NCI-H82 (cell line): Measurements from ENCODE around the gene PDGFD.
"Not testable (repeated sequence)": the region's sequence is repeated elsewhere in the genome, so short reads cannot be mapped to it uniquely, and the experiment has no call there.

ENCODE experiments used
- DNase-seq: peaks from one replicate; lab custom pipeline; 2025; lab: John Stamatoyannopoulos, UW

PDGFD gene

GRCh38 chr11:104054911-104055529, 108.9 kb downstream of the PDGFD start:
- DNase-seq = no peak

GRCh38 chr11:104053743-104054478, 110.0 kb downstream of the PDGFD start:
- no peak for DNase-seq

GRCh38 chr11:104051778-104052177, 112.2 kb downstream of the PDGFD start:
- no peak for DNase-seq

- no peak for DNase-seq
These were observed 114.8 kb downstream of the PDGFD start for GRCh38 chr11:104049116-104049515.

- DNase-seq = not testable (repeated sequence)
These were observed 117.1 kb downstream of the PDGFD start for GRCh38 chr11:104046858-104047257.

GRCh38 chr11:104046331-104046730, 117.6 kb downstream of the PDGFD start:
- no peak for DNase-seq

- DNase-seq = peak; percentile 52
These were observed 120.2 kb downstream of the PDGFD start for GRCh38 chr11:104043678-104044239.

GRCh38 chr11:104043142-104043541, 120.8 kb downstream of the PDGFD start:
- DNase-seq = peak; percentile 90

- no peak for DNase-seq
These were observed 122.2 kb downstream of the PDGFD start for GRCh38 chr11:104041792-104042191.

GRCh38 chr11:104036995-104037394, 127.0 kb downstream of the PDGFD start:
- DNase-seq = no peak

GRCh38 chr11:104036588-104036987, 127.4 kb downstream of the PDGFD start, which contains the start of gene DDI1:
DDI1 (plus strand) TSS chr11:104036640; CDS start chr11:104036823, 183 bp downstream.
- DNase-seq = no peak

GRCh38 chr11:104033561-104033960, 130.4 kb downstream of the PDGFD start:
- no peak for DNase-seq

GRCh38 chr11:104033134-104033533, 130.8 kb downstream of the PDGFD start:
- no peak for DNase-seq

- DNase-seq = no peak
These were observed 135.3 kb downstream of the PDGFD start for GRCh38 chr11:104028476-104029263.

GRCh38 chr11:104024572-104024971, 139.4 kb downstream of the PDGFD start:
- no peak for DNase-seq

- no peak for DNase-seq
These were observed 148.1 kb downstream of the PDGFD start for GRCh38 chr11:104015649-104016415.

GRCh38 chr11:104011044-104011443, 152.9 kb downstream of the PDGFD start:
- DNase-seq = no peak

GRCh38 chr11:104009744-104010143, 154.2 kb downstream of the PDGFD start:
- no peak for DNase-seq

- no peak for DNase-seq
These were observed 158.6 kb downstream of the PDGFD start for GRCh38 chr11:104005234-104005855.

GRCh38 chr11:104003491-104003890, 160.5 kb downstream of the PDGFD start:
- DNase-seq = no peak

- no peak for DNase-seq
These were observed 162.3 kb downstream of the PDGFD start for GRCh38 chr11:104001561-104002056.
